Measurements from ENCODE around the gene GOLGA6L25. TPM values are rescaled to one million over a fixed set of nuclear protein-coding genes. Genes with fewer than 3 reads are reported as not detected.
"Not testable (repeated sequence)": the region's sequence is repeated elsewhere in the genome, so short reads cannot be mapped to it uniquely, and the experiment has no call there.

Gene GOLGA6L25
- total RNA-seq (not detected), polyA plus RNA-seq (not detected)
- long read RNA-seq, donor 1: 0 reads
- long read RNA-seq, donor 2: 0 reads

- intact Hi-C loops (cut with DNase I; ENCODE audit: low total_unique reads); H3K36me3 ChIP-seq: not testable (repeated sequence)
Observed at GRCh38 chr15:28553268-28553667, at the start of gene GOLGA6L25. TSS of gene GOLGA6L25 (plus strand) at chr15:28553568. CDS start at chr15:28553629, 61 bp downstream.

GRCh38 chr15:28508217-28508889, 45.0 kb upstream of the GOLGA6L25 start:
- H3K4me3 ChIP-seq; DNase-seq; intact Hi-C loops (cut with DNase I; ENCODE audit: low total_unique reads); H3K27me3 ChIP-seq (replicated peaks in 1 of 7); H3K36me3 ChIP-seq; H3K27ac ChIP-seq; H3K4me1 ChIP-seq; H3K9me3 ChIP-seq: not testable (repeated sequence)
- WGBS, 5 donors: 1 to 7% (median 3%) methylated on average over 5 to 19 of the region's 63 CpGs; no CpG with 5 or more reads in 1 of the 5 donors

More at GRCh38 chr15:28553268-28553667, at the start of gene GOLGA6L25:
- WGBS, 5 donors: no CpG with 5 or more reads among the region's 7 CpGs
- not testable (repeated sequence) for H3K27me3 ChIP-seq (replicated peaks in 1 of 7); DNase-seq; H3K27ac ChIP-seq; H3K9me3 ChIP-seq; H3K4me3 ChIP-seq; H3K4me1 ChIP-seq

GRCh38 chr15:28514128-28514527, 39.2 kb upstream of the GOLGA6L25 start:
- DNase-seq: peak; percentile 48
- H3K4me3 ChIP-seq; H3K9me3 ChIP-seq; intact Hi-C loops (cut with DNase I; ENCODE audit: low total_unique reads); H3K4me1 ChIP-seq; H3K27me3 ChIP-seq (replicated peaks in 1 of 7); H3K36me3 ChIP-seq; H3K27ac ChIP-seq: not testable (repeated sequence)
- WGBS, 5 donors: 84 to 100% (median 93%) methylated on average over 2 to 7 of the region's 22 CpGs

- H3K27me3 ChIP-seq (replicated peaks in 1 of 7); H3K4me1 ChIP-seq; H3K27ac ChIP-seq; H3K36me3 ChIP-seq; H3K9me3 ChIP-seq; DNase-seq; H3K4me3 ChIP-seq; intact Hi-C loops (cut with DNase I; ENCODE audit: low total_unique reads): not testable (repeated sequence)
- 63 to 92% (median 80%) methylated on average over 2 to 8 of the region's 11 CpGs; no CpG with 5 or more reads in 1 of the 5 donors for WGBS, 5 donors
Observed at GRCh38 chr15:28515208-28515607, 38.2 kb upstream of the GOLGA6L25 start.

- 77 to 92% (median 88%) methylated on average over 3 to 4 of the region's 6 CpGs for WGBS, 5 donors
- not testable (repeated sequence) for H3K27ac ChIP-seq
Observed at GRCh38 chr15:28532954-28533353, 20.4 kb upstream of the GOLGA6L25 start, which contains the start of gene GOLGA8G. TSS of gene GOLGA8G (minus strand) at chr15:28532971. CDS start at chr15:28532909, 62 bp downstream.

GRCh38 chr15:28573351-28573750, 20.0 kb downstream of the GOLGA6L25 start:
- H3K9me3 ChIP-seq; DNase-seq; H3K36me3 ChIP-seq; intact Hi-C loops (cut with DNase I; ENCODE audit: low total_unique reads); H3K4me1 ChIP-seq; H3K4me3 ChIP-seq; H3K27me3 ChIP-seq (replicated peaks in 1 of 7); H3K27ac ChIP-seq: not testable (repeated sequence)
- 79 to 98% (median 86%) methylated on average over 8 to 12 of the region's 13 CpGs; no CpG with 5 or more reads in 1 of the 5 donors for WGBS, 5 donors

More at GRCh38 chr15:28532954-28533353, 20.4 kb upstream of the GOLGA6L25 start, which contains the start of gene GOLGA8G:
- H3K36me3 ChIP-seq; H3K9me3 ChIP-seq; H3K4me1 ChIP-seq; H3K4me3 ChIP-seq; intact Hi-C loops (cut with DNase I; ENCODE audit: low total_unique reads); DNase-seq; H3K27me3 ChIP-seq (replicated peaks in 1 of 7): not testable (repeated sequence)

GRCh38 chr15:28588977-28589606, 35.7 kb downstream of the GOLGA6L25 start:
- H3K27ac ChIP-seq: peak overlapping the region in 1 of 8 donors; percentile 40
- H3K36me3 ChIP-seq; H3K9me3 ChIP-seq; DNase-seq; H3K4me1 ChIP-seq; H3K27me3 ChIP-seq (replicated peaks in 1 of 7); intact Hi-C loops (cut with DNase I; ENCODE audit: low total_unique reads): not testable (repeated sequence)
- peak overlapping the region in 4 of 8 donors; percentile 26 to 57 (median 34) for H3K4me3 ChIP-seq
- no CpG with 5 or more reads among the region's 72 CpGs for WGBS, 5 donors

- H3K36me3 ChIP-seq; H3K4me1 ChIP-seq; intact Hi-C loops (cut with DNase I; ENCODE audit: low total_unique reads); DNase-seq; H3K9me3 ChIP-seq; H3K27me3 ChIP-seq (replicated peaks in 1 of 7): not testable (repeated sequence)
- 0 to 3% (median 0%) methylated on average over 6 to 9 of the region's 9 CpGs for WGBS, 5 donors
- peak overlapping the region in 7 of 8 donors; percentile 30 to 64 (median 36) for H3K4me3 ChIP-seq
- H3K27ac ChIP-seq: peak overlapping the region in 4 of 8 donors; percentile 26 to 47 (median 44)
Observed at GRCh38 chr15:28589769-28590168, 36.4 kb downstream of the GOLGA6L25 start.

- H3K4me1 ChIP-seq; intact Hi-C loops (cut with DNase I; ENCODE audit: low total_unique reads); H3K4me3 ChIP-seq; DNase-seq; H3K36me3 ChIP-seq; H3K27ac ChIP-seq; H3K9me3 ChIP-seq; H3K27me3 ChIP-seq (replicated peaks in 1 of 7): not testable (repeated sequence)
- WGBS, 5 donors: no CpG with 5 or more reads among the region's 3 CpGs
Observed at GRCh38 chr15:28592395-28592794, 39.0 kb downstream of the GOLGA6L25 start.

GRCh38 chr15:28593424-28594129, 40.2 kb downstream of the GOLGA6L25 start:
- H3K4me3 ChIP-seq; H3K27me3 ChIP-seq (replicated peaks in 1 of 7); H3K36me3 ChIP-seq; H3K27ac ChIP-seq; intact Hi-C loops (cut with DNase I; ENCODE audit: low total_unique reads); DNase-seq; H3K4me1 ChIP-seq; H3K9me3 ChIP-seq: not testable (repeated sequence)
- WGBS, 5 donors: 95 to 100% (median 100%) methylated on average over 1 to 2 of the region's 5 CpGs
